BLaER1 treated with 17β-estradiol and CSF1 and Interleukin-3, amounts not matched to agents 10 nM and 100 nM (cell line): ENCODE data around the gene LLPH.

ENCODE experiments used
- H3K27ac ChIP-seq, 11 experiments: shearing (Covaris generic); formaldehyde crosslinking; 2 replicates each; pipeline ENCODE4 v1.8.1; 2022
- H3K27me3 ChIP-seq, 11 experiments: shearing (Covaris generic); formaldehyde crosslinking; 2 replicates each; pipeline ENCODE4 v1.8.1; 2022
- H3K36me3 ChIP-seq, 11 experiments: shearing (Covaris generic); formaldehyde crosslinking; 2 replicates each; pipeline ENCODE4 v1.8.1; 2022
- H3K4me1 ChIP-seq, 10 experiments: shearing (Covaris generic); formaldehyde crosslinking; 2 replicates each; pipeline ENCODE4 v1.8.1; 2022
- H3K4me2 ChIP-seq, 11 experiments: shearing (Covaris generic); formaldehyde crosslinking; 2 replicates each; pipeline ENCODE4 v1.8.1; 2022
- H3K4me3 ChIP-seq, 10 experiments: shearing (Covaris generic); formaldehyde crosslinking; 2 replicates each; pipeline ENCODE4 v1.8.1; 2022
- H3K9ac ChIP-seq, 11 experiments: shearing (Covaris generic); formaldehyde crosslinking; 2 replicates each; pipeline ENCODE4 v1.8.1; 2022
- H3K9me3 ChIP-seq, 11 experiments: shearing (Covaris generic); formaldehyde crosslinking; replicated peaks in 1 of 11; 2 replicates each; pipeline ENCODE4 v1.8.1; 2022
- H4K20me1 ChIP-seq, 11 experiments: shearing (Covaris generic); formaldehyde crosslinking; 2 replicates each; pipeline ENCODE4 v1.8.1; 2022
- Cebpa-rat ChIP-seq, 11 experiments: shearing (Covaris generic); IDR thresholded peaks; 2 replicates each; pipeline ENCODE4 v1.8.1; 2022

Gene LLPH

GRCh38 chr12:66072566-66072965, 58.0 kb downstream of the LLPH start:
- Histone ChIP-seq H3K4me2 (peak overlapping the region in 9 of 11 experiments; percentile 42 to 79 (median 65); a peak in 10 of 22 replicates), H4K20me1 (no peaks in the 10 kb centered on the region), H3K4me1 (peaks cover 15 to 24% (median 18%) of the 10 kb centered on the region in 10 experiments), H3K36me3 (no peaks in the 10 kb centered on the region), H3K27me3 (no peaks in the 10 kb centered on the region), H3K27ac (no peak overlapping the region), H3K4me3 (no peak overlapping the region), H3K9me3 (no peaks in the 10 kb centered on the region), H3K9ac (no peak overlapping the region)
- TF ChIP-seq Cebpa-rat (IDR thresholded peaks at IDR 0.05): no peak

- Histone ChIP-seq H3K4me1 (peaks cover 19 to 24% (median 20%) of the 10 kb centered on the region in 10 experiments), H4K20me1 (no peaks in the 10 kb centered on the region), H3K9me3 (no peaks in the 10 kb centered on the region), H3K9ac (no peak overlapping the region), H3K27ac (peak overlapping the region in 1 of 11 experiments; percentile 11; a peak in 2 of 22 replicates), H3K4me3 (no peak overlapping the region), H3K27me3 (no peaks in the 10 kb centered on the region), H3K36me3 (no peaks in the 10 kb centered on the region), H3K4me2 (peak overlapping the region; percentile 42 to 79 (median 64))
- TF ChIP-seq Cebpa-rat (IDR thresholded peaks at IDR 0.05): no peak
Measured at GRCh38 chr12:66072135-66072534, 58.4 kb downstream of the LLPH start.

- Histone ChIP-seq H3K36me3 (no peaks in the 10 kb centered on the region), H4K20me1 (no peaks in the 10 kb centered on the region), H3K4me1 (peaks cover 20 to 30% (median 26%) of the 10 kb centered on the region in 10 experiments), H3K27ac (peak overlapping the region in 4 of 11 experiments; percentile 4 to 18 (median 12); a peak in 4 of 22 replicates), H3K4me3 (no peak overlapping the region), H3K9me3 (no peaks in the 10 kb centered on the region), H3K27me3 (no peaks in the 10 kb centered on the region), H3K9ac (no peak overlapping the region), H3K4me2 (peak overlapping the region; percentile 42 to 79 (median 64))
- no peak for TF ChIP-seq Cebpa-rat (IDR thresholded peaks at IDR 0.05)
Measured at GRCh38 chr12:66071549-66071948, 59.0 kb downstream of the LLPH start.

- Histone ChIP-seq H3K27ac (0 out of 22 replicates have a peak overlapping the region, but pooled peaks of 2 of the 11 experiments have one; percentile 4 to 12), H3K9ac (no peak overlapping the region), H3K9me3 (no peaks in the 10 kb centered on the region), H3K4me1 (peaks cover 20 to 37% (median 31%) of the 10 kb centered on the region in 10 experiments), H3K36me3 (no peaks in the 10 kb centered on the region), H3K4me2 (peak overlapping the region in 7 of 11 experiments; percentile 42 to 79 (median 66); a peak in 9 of 22 replicates), H3K4me3 (no peak overlapping the region), H4K20me1 (no peaks in the 10 kb centered on the region), H3K27me3 (no peaks in the 10 kb centered on the region)
- no peak for TF ChIP-seq Cebpa-rat (IDR thresholded peaks at IDR 0.05)
Measured at GRCh38 chr12:66070378-66071120, 60.0 kb downstream of the LLPH start.

- Histone ChIP-seq H3K27me3 (no peaks in the 10 kb centered on the region), H3K36me3 (no peaks in the 10 kb centered on the region), H3K4me3 (no peak overlapping the region), H4K20me1 (no peaks in the 10 kb centered on the region), H3K4me1 (peaks cover 14 to 30% (median 26%) of the 10 kb centered on the region in 10 experiments), H3K4me2 (peak overlapping the region in 9 of 11 experiments; percentile 9 to 64 (median 27); a peak in 15 of 22 replicates), H3K9ac (no peak overlapping the region), H3K9me3 (no peaks in the 10 kb centered on the region), H3K27ac (no peak overlapping the region; a peak in 1 of 22 replicates)
- TF ChIP-seq Cebpa-rat (IDR thresholded peaks at IDR 0.05): no peak
Measured at GRCh38 chr12:66066929-66067523, 63.5 kb downstream of the LLPH start.
